AG09309 (cell line): ENCODE data around the gene OBSCN.

ENCODE experiments used
- DNase-seq: peaks from one replicate; pipeline ENCODE4 v3.0.0-alpha.2; 2010; ENCODE audit warnings: low read depth
- H3K4me3 ChIP-seq: 2 replicates; pipeline ENCODE4 v1.5.1; 2011; ENCODE audit warnings: mild to moderate bottlenecking, low read depth, low read length, moderate library complexity; ENCODE audit not compliant: control insufficient read depth
- TF ChIP-seq, protein P1 (sequence below): IDR thresholded peaks from 2 replicates; pipeline ENCODE4 v1.5.1; 2011; ENCODE audit warnings: mild to moderate bottlenecking, low read depth, low read length, inconsistent platforms; ENCODE audit not compliant: insufficient read depth, control insufficient read depth; ENCODE audit errors: missing control alignments

The OBSCN gene

DNA sequence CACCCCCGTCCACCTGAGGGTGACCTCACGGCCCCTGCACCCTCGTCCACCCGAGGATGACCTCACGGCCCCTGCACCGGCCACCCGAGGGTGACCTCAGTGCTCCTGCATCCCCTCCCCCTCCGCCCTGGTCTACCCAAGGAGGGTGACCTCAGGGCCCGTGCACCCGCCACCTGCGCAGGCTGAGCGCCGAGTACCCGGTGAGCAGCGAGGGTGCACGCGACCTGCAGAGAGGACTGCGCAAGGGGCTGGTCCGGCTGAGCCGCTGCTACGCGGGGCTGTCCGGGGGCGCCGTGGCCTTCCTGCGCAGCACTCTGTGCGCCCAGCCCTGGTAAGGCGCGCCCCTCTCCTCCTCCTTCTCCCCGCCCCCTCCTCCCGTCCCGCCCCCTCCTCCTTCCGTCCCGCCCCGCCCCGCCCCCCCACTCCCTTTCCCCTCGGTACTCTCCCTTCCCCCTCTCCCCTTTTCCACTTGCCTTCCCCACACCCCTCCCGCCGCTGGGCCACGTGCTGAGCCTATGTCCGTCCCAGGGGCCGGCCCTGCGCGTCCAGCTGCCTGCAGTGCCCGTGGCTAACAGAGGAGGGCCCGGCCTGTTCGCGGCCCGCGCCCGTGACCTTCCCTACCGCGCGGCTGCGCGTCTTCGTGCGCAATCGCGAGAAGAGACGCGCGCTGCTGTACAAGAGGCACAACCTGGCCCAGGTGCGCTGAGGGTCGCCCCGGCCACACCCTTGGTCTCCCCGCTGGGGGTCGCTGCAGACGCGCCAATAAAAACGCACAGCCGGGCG, 170.4 kb downstream of the OBSCN start:
- DNase-seq = peak; percentile 7
- TF ChIP-seq, protein P1, sequence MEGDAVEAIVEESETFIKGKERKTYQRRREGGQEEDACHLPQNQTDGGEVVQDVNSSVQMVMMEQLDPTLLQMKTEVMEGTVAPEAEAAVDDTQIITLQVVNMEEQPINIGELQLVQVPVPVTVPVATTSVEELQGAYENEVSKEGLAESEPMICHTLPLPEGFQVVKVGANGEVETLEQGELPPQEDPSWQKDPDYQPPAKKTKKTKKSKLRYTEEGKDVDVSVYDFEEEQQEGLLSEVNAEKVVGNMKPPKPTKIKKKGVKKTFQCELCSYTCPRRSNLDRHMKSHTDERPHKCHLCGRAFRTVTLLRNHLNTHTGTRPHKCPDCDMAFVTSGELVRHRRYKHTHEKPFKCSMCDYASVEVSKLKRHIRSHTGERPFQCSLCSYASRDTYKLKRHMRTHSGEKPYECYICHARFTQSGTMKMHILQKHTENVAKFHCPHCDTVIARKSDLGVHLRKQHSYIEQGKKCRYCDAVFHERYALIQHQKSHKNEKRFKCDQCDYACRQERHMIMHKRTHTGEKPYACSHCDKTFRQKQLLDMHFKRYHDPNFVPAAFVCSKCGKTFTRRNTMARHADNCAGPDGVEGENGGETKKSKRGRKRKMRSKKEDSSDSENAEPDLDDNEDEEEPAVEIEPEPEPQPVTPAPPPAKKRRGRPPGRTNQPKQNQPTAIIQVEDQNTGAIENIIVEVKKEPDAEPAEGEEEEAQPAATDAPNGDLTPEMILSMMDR = peak; percentile 54
- peak overlapping the region; percentile 41 for H3K4me3 ChIP-seq

GRCh38 chr1:228378873-228379460, 171.1 kb downstream of the OBSCN start:
- H3K4me3 ChIP-seq = peak overlapping the region; percentile 41
- DNase-seq = no peak
- TF ChIP-seq, protein P1 = no peak

DNA sequence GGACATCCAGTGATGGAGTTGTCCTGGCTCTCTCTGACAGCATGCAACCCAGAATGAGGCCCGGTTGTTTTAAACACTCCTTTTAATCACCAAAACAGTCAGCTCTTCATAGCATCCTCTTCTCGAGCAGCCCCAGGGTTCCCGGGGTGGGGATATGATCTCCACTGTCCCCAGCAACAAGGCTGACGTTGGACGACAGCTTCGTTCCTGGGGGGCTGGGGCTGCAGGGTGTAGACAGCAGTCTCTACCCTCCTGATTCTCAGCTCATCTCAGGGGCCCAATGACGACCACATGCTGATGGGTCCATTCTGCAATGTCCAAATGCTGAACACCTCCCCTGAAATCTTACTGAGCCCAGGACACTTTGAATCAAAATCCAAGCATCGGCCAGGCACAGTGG, 171.8 kb downstream of the OBSCN start:
- DNase-seq = no peak
- H3K4me3 ChIP-seq = no peak overlapping the region
- TF ChIP-seq, protein P1 = no peak

DNA sequence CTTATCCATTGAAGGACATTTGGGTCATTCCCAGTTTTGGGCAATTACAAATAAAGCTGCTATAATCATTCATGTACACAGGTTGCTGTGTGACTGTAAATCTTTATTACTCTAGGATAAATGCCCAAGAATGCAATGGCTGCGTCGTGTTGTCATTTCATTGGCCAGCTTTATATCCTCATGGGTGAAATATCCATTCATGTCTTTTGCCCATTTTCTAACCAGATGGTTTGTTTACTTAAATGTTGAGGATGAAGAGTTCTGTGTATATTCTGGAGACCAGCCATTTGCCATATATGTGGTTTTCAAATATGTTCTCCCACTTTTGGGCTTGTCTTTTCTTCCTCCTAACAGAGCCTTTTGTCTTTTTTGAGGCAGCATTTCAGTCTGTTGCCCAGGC, 173.5 kb downstream of the OBSCN start:
- TF ChIP-seq, protein P1 = no peak
- DNase-seq = no peak
- H3K4me3 ChIP-seq = no peak overlapping the region

- TF ChIP-seq, protein P1 = no peak
- no peak overlapping the region for H3K4me3 ChIP-seq
- DNase-seq = no peak
Observed at GRCh38 chr1:228383773-228384172, 175.9 kb downstream of the OBSCN start.

GRCh38 chr1:228385232-228385631, 177.4 kb downstream of the OBSCN start:
- H3K4me3 ChIP-seq = no peak overlapping the region
- DNase-seq = no peak
- TF ChIP-seq, protein P1 = no peak

DNA sequence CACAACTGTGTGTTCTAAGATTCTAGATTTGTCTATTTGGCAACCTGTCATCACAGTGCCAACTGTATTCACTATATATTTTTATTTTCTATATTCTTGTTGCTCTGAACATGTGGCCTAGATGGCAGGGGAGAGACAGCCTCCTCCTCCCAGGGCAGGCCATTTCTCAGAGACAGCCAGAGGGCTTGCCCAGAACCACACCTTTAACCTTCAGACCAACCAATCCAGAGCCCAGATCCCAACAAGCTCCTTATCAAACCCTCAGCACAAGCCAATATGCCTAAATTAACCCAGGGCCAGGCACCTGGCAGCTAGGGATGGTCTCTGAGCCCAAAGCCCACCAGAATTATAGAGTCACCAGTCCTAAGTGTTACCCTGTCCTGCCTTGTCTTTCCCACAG, 179.5 kb downstream of the OBSCN start:
- TF ChIP-seq, protein P1 = no peak
- no peak for DNase-seq
- H3K4me3 ChIP-seq = no peak overlapping the region
